ENCODE results near the gene STT3B.

Gene STT3B

GRCh38 chr3:31552103-31552502, 19.4 kb downstream of the STT3B start:
- DNase-seq (ENCODE audit: low spot score) = no peak

GRCh38 chr3:31553258-31553657, 20.5 kb downstream of the STT3B start:
- DNase-seq (ENCODE audit: low spot score) = no peak

DNA sequence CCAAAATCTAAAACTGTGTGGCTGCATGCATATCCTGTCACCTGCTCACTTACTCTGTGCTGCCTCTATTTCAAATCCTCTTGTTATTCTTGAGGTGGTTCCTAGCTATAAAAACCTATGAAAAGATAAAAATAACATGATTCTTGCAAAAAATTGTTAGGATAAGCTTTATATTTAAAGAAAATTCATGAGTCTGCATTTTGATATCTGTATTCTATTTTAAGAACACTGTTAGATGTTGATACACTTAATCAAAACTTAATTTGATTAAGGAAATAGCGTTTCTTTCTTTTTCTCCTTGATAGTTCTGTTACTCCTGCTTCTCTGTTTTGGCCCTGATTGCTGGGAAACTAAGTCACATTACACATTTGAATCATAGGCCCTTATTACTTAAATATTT, 22.5 kb downstream of the STT3B start:
- no peak for DNase-seq (ENCODE audit: low spot score)

DNA sequence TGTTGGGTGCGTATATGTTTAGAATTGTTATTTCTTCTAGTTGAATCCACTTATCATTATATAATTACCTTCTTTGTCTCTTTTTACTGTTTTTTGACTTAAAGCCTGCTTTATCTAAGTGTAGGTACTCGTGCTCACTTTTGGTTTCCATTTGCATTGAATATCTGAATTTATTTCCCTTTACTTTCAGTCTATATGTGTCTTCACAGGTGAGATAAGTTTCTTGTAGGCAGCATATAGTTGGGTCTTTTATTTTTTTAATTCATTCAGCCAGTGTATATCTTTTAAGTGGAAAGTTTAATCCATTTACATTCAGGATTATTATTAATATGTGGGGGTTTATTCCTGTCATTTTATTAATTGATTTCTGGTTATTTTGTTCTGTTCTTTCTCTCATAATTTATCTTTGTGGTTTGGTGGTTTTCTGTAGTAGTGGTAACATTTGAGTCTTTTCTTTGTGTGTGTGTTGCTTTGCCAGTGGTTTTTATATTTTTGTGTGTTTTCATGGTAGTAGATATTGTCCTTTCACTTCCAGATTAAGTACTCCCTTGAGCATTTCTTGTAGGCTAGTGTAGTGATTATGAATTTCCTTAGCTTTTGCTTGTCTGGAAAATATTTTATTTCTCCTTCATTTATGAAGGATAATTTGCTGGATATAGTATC, 27.3 kb downstream of the STT3B start:
- DNase-seq (ENCODE audit: low spot score) = no peak

- DNase-seq (ENCODE audit: low spot score) = no peak
Observed at GRCh38 chr3:31561891-31562290, 29.2 kb downstream of the STT3B start.

GRCh38 chr3:31562525-31562924, 29.8 kb downstream of the STT3B start:
- no peak for DNase-seq (ENCODE audit: low spot score)

DNA sequence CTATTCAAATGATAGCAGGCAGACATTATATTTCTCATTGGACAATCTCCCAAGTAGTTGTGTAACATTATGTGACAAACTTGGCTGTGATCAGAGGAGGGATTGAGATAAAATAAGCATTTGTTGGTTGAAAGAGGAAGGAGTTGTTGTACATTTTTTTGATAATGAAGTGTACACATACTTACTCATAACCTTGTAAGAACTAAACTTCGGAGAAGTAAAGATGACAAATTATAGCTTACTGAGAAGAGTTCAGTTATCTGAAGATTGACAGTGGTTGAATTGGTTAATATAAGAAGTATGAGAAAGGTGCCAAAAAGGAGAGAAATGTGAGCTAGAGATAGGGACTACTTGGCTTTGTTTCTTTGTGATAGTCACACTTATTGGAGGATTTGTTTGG, 32.6 kb downstream of the STT3B start:
- DNase-seq (ENCODE audit: low spot score) = no peak

DNA sequence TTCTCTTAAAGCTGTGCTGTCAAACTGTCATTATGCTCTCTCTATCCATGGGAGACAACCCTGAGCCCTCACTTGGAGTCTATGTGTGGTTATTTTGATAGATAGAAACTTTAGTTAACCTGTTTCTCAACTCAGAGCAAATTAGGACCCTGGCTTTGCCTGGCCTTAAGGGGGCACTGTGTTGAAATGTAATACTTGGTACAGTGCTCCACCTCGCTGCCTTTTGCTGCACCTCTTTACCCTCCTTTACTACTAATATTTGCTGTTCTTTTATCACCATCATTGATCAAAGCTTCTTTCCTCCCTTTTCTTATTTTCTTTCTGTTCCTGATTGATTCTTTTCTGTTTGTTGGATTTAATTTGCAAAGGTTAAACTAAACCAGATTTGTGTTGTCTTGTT, 34.3 kb downstream of the STT3B start:
- no peak for DNase-seq (ENCODE audit: low spot score)

GRCh38 chr3:31568649-31569048, 35.9 kb downstream of the STT3B start:
- DNase-seq (ENCODE audit: low spot score) = no peak

GRCh38 chr3:31571325-31571724, 38.6 kb downstream of the STT3B start:
- no peak for DNase-seq (ENCODE audit: low spot score)

DNA sequence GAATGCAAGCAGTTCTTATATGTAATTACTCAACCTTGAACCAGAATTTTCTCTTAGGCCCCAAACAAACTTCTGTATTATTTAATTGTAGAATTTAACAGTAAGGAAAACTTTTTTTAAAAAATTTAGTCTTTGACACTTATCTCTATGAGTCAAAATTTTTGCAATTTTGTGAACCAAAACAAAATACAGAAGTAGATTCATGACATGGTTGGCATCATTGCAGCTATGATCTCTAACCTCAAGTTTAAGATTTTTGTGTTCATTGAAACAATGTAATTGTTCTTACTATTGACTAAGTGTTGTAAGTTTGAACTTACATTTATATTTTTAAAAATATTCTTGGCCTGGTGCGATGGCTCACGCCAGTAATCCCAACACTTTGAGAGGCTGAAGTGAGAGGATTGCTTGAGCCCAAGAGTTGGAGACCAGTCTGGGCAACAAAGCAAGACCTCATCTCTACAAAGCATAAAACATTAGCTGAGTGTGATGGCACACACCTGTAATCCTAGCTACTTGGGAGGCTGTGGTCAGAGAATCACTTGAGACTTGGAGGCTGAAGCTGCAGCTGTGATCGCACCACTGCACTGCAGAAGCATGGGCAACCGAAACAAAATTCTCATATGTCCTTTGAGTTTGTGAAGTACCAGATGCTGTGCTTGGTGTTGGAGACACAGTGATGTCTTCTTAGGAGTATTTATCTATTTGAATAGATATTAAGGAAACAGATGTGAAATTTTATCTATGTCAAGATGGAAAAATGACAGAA, 39.7 kb downstream of the STT3B start:
- no peak for DNase-seq (ENCODE audit: low spot score)

DNA sequence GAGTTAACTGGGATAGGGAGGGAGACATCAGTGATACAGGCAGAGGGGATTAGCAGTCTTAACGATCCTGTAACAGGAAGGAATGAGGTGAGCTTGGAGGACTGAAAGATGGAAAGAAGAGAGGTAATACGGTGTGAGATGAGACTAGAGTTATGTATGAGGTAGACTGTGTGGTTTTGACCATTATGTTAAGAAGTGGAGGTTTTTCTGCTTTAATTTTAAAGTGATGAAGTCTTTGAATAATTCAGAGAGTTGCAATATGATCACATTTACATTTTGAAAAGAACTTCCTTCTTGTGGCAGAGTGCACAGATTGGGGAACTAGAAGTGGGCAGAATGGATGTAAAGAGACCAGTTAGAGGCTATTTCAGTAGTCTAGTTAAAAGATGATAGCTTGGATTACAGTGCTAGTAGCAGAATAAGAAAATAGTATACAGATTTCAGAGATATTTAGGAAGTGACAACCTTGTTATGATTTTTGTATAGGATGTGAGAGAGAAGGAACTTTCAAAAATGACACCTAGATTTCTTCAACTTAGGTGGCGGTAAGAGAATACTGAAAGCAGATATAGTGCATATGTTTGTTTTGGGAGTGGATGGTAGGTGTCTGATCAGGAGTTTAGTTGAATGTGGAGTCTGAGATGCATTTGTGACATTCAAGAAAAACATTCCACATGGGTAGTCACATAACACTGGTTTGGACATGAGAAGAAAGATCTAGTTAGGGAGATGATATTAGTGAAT, 40.5 kb downstream of the STT3B start:
- no peak for DNase-seq (ENCODE audit: low spot score)

GRCh38 chr3:31575448-31575847, 42.7 kb downstream of the STT3B start:
- DNase-seq (ENCODE audit: low spot score) = no peak

DNA sequence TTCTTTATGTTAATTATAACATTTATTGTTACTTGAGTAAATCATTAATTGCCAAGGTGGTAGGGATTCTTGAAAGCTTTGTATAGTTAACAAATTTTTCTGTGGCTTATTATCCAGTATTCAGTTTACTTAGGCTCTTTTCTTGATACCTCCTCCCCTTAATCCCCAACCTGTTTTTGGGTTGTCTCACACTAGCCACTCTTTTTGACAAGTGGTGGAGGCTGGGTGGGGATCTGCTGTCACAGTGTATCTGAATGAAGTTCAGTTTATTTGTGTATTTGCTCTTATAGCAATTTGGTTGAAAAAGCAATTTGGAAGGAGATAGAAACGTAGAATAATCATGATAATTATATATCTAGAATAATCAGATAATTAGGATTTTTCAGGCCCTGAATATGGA, 43.8 kb downstream of the STT3B start:
- no peak for DNase-seq (ENCODE audit: low spot score)

DNA sequence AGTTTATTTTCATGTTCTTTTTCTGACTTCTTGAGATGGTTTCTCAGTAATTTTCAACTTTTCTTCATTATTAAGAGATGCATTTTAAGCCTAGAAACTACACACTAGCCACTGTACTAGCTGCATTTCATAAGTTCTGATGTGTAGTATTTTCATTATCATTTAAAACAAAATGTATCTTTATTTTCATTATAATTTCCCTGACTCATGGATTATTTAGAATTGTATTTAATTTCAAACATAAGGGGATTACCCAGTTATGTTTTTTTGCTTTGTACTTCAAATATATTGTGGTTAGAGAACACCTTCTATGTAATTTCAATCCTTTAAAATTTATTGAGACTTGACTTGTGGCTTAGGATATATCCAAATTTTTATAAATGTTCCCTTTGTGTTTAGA, 44.5 kb downstream of the STT3B start:
- DNase-seq (ENCODE audit: low spot score) = no peak

DNA sequence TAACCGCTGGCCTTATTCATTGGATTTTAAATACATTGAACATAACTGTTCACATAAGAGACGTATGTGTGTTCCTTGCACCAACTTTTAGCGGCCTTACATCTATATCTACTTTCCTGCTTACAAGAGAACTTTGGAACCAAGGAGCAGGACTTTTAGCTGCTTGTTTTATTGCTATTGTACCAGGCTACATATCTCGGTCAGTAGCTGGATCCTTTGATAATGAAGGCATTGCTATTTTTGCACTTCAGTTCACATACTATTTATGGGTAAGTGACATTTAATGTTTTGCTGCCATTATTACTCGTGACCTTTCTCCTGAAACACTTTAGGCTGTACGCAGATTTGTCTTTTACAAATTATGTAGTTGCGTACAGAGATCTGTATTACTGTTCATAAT, 47.1 kb downstream of the STT3B start:
- DNase-seq (ENCODE audit: low spot score) = no peak

GRCh38 chr3:31580645-31581044, 47.9 kb downstream of the STT3B start:
- DNase-seq (ENCODE audit: low spot score) = no peak

- no peak for DNase-seq (ENCODE audit: low spot score)
Observed at GRCh38 chr3:31581660-31582059, 48.9 kb downstream of the STT3B start.

- no peak for DNase-seq (ENCODE audit: low spot score)
Observed at GRCh38 chr3:31589228-31589627, 56.5 kb downstream of the STT3B start.

- DNase-seq (ENCODE audit: low spot score) = no peak
Observed at GRCh38 chr3:31590650-31591049, 57.9 kb downstream of the STT3B start.

GRCh38 chr3:31592764-31593163, 60.0 kb downstream of the STT3B start:
- no peak for DNase-seq (ENCODE audit: low spot score)

GRCh38 chr3:31596176-31596575, 63.5 kb downstream of the STT3B start:
- no peak for DNase-seq (ENCODE audit: low spot score)

DNA sequence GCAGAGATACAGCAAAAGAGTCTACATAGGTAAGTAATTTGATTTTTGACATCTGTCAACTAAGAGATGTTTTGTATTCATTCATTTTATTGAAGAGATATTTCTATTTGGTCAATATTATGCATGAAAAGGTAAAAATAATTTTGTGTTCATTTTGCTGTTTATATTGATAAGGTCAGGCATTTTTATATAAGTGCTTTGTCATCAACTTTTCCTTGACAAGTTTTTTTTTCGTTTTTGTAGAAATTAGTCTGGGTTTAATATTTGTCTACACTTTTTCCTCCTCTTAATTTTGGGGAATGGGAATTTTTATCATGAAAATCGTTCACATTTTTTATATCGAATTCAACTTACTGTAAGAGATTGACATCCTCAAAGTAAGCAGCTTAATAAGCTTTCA, 67.7 kb downstream of the STT3B start:
- DNase-seq (ENCODE audit: low spot score) = no peak

Measured in COLO829 (cell line).